ENCODE measurements around the gene FGF14.
"Not testable (repeated sequence)": the region's sequence is repeated elsewhere in the genome, so short reads cannot be mapped to it uniquely, and the experiment has no call there.

Gene FGF14

GRCh38 chr13:102136735-102137296 lies 265.0 kb downstream of the FGF14 start:
- no peak for DNase-seq (ENCODE audit: low spot score)

GRCh38 chr13:102132777-102133295 lies 269.0 kb downstream of the FGF14 start:
- DNase-seq (ENCODE audit: low spot score), result no peak

- no peak for DNase-seq (ENCODE audit: low spot score)
Observed at GRCh38 chr13:102131246-102131645, 270.6 kb downstream of the FGF14 start.

- peak; percentile 12 for DNase-seq (ENCODE audit: low spot score)
Observed at GRCh38 chr13:102128216-102128810, 273.5 kb downstream of the FGF14 start.

- no peak for DNase-seq (ENCODE audit: low spot score)
Observed at GRCh38 chr13:102127153-102127552, 274.7 kb downstream of the FGF14 start.

GRCh38 chr13:102122147-102122546 lies 279.7 kb downstream of the FGF14 start:
- DNase-seq (ENCODE audit: low spot score), result no peak

GRCh38 chr13:102117175-102117831 lies 284.5 kb downstream of the FGF14 start:
- DNase-seq (ENCODE audit: low spot score), result no peak

GRCh38 chr13:102103469-102103868 lies 298.4 kb downstream of the FGF14 start:
- DNase-seq (ENCODE audit: low spot score), result no peak

- DNase-seq (ENCODE audit: low spot score), result no peak
Observed at GRCh38 chr13:102100234-102100633, 301.6 kb downstream of the FGF14 start.

- DNase-seq (ENCODE audit: low spot score), result no peak
Observed at GRCh38 chr13:102097708-102098107, 304.1 kb downstream of the FGF14 start.

- not testable (repeated sequence) for DNase-seq (ENCODE audit: low spot score)
Observed at GRCh38 chr13:102093288-102093687, 308.6 kb downstream of the FGF14 start.

GRCh38 chr13:102091231-102091630 lies 310.6 kb downstream of the FGF14 start:
- no peak for DNase-seq (ENCODE audit: low spot score)

GRCh38 chr13:102090532-102090931 lies 311.3 kb downstream of the FGF14 start:
- DNase-seq (ENCODE audit: low spot score), result no peak

- no peak for DNase-seq (ENCODE audit: low spot score)
Observed at GRCh38 chr13:102089722-102090121, 312.1 kb downstream of the FGF14 start.

- no peak for DNase-seq (ENCODE audit: low spot score)
Observed at GRCh38 chr13:102089177-102089576, 312.7 kb downstream of the FGF14 start.

- no peak for DNase-seq (ENCODE audit: low spot score)
Observed at GRCh38 chr13:102073251-102073650, 328.6 kb downstream of the FGF14 start.

- DNase-seq (ENCODE audit: low spot score), result no peak
Observed at GRCh38 chr13:102071711-102072110, 330.1 kb downstream of the FGF14 start.

- DNase-seq (ENCODE audit: low spot score), result not testable (repeated sequence)
Observed at GRCh38 chr13:102068323-102068722, 333.5 kb downstream of the FGF14 start.

- DNase-seq (ENCODE audit: low spot score), result no peak
Observed at GRCh38 chr13:102055090-102055779, 346.6 kb downstream of the FGF14 start.

GRCh38 chr13:102049853-102050252 lies 352.0 kb downstream of the FGF14 start:
- DNase-seq (ENCODE audit: low spot score), result no peak

GRCh38 chr13:102045731-102046130 lies 356.1 kb downstream of the FGF14 start:
- DNase-seq (ENCODE audit: low spot score), result no peak

- DNase-seq (ENCODE audit: low spot score), result no peak
Observed at GRCh38 chr13:102042746-102043145, 359.1 kb downstream of the FGF14 start.

- no peak for DNase-seq (ENCODE audit: low spot score)
Observed at GRCh38 chr13:102041544-102041943, 360.3 kb downstream of the FGF14 start.
